RWPE2 (cell line): ENCODE measurements around the gene SLC9B2.

Experiments used
- ATAC-seq: fragments of 200-7000 bp; cut with Tn5 transposase; 3 replicates; pipeline ENCODE4 v1.9.1; 2021; ENCODE audit warnings: low read depth
- DNase-seq: peaks from one replicate; pipeline ENCODE4 v3.0.0-alpha.2; 2020; ENCODE audit warnings: low spot score
- H3K27ac ChIP-seq: fragments of 450-650 bp; 2 replicates; pipeline ENCODE4 v1.5.1; 2017; ENCODE audit warnings: mild to moderate bottlenecking; ENCODE audit not compliant: poor library complexity, severe bottlenecking
- H3K27me3 ChIP-seq: fragments of 250-450 bp; sonication (Bioruptor Pico); 2 replicates; pipeline ENCODE4 v1.5.1; 2021; ENCODE audit warnings: mild to moderate bottlenecking, moderate library complexity; ENCODE audit not compliant: insufficient read depth, poor library complexity, severe bottlenecking
- H3K36me3 ChIP-seq: fragments of 250-450 bp; sonication (Bioruptor Pico); 2 replicates; pipeline ENCODE4 v1.5.1; 2020; ENCODE audit warnings: low read depth, mild to moderate bottlenecking, moderate library complexity
- H3K4me1 ChIP-seq: fragments of 250-450 bp; sonication (Bioruptor Pico); 2 replicates; pipeline ENCODE4 v1.5.1; 2021; ENCODE audit warnings: mild to moderate bottlenecking, moderate library complexity; ENCODE audit not compliant: insufficient read depth, poor library complexity, severe bottlenecking
- H3K4me3 ChIP-seq: fragments of 250-450 bp; sonication (Bioruptor Pico); 2 replicates; pipeline ENCODE4 v1.5.1; 2021; ENCODE audit warnings: mild to moderate bottlenecking, moderate library complexity; ENCODE audit not compliant: severe bottlenecking
- H3K9me3 ChIP-seq: fragments of 250-450 bp; sonication (Bioruptor Pico); 2 replicates; pipeline ENCODE4 v1.5.1; 2021; ENCODE audit warnings: mild to moderate bottlenecking, moderate library complexity; ENCODE audit not compliant: severe bottlenecking
- TF ChIP-seq, protein P1 (sequence below): fragments of 450-650 bp; IDR thresholded peaks from one replicate; pipeline ENCODE4 v1.5.1; 2017; ENCODE audit warnings: mild to moderate bottlenecking, moderate library complexity; ENCODE audit not compliant: poor library complexity, severe bottlenecking

SLC9B2 gene

GRCh38 chr4:103054030-103054429 lies 22.5 kb downstream of the SLC9B2 start:
- Histone ChIP-seq H3K4me1 (no peaks in the 10 kb centered on the region), H3K27ac (no peak overlapping the region), H3K9me3 (no peaks in the 10 kb centered on the region), H3K4me3 (no peak overlapping the region), H3K27me3 (no peaks in the 10 kb centered on the region), H3K36me3 (peaks cover 3% of the 10 kb centered on the region; the same call in 1 of the 2 replicates)
- TF ChIP-seq, protein P1, sequence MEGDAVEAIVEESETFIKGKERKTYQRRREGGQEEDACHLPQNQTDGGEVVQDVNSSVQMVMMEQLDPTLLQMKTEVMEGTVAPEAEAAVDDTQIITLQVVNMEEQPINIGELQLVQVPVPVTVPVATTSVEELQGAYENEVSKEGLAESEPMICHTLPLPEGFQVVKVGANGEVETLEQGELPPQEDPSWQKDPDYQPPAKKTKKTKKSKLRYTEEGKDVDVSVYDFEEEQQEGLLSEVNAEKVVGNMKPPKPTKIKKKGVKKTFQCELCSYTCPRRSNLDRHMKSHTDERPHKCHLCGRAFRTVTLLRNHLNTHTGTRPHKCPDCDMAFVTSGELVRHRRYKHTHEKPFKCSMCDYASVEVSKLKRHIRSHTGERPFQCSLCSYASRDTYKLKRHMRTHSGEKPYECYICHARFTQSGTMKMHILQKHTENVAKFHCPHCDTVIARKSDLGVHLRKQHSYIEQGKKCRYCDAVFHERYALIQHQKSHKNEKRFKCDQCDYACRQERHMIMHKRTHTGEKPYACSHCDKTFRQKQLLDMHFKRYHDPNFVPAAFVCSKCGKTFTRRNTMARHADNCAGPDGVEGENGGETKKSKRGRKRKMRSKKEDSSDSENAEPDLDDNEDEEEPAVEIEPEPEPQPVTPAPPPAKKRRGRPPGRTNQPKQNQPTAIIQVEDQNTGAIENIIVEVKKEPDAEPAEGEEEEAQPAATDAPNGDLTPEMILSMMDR, result no peak
- DNase-seq (no peak), ATAC-seq (no peak)

DNA sequence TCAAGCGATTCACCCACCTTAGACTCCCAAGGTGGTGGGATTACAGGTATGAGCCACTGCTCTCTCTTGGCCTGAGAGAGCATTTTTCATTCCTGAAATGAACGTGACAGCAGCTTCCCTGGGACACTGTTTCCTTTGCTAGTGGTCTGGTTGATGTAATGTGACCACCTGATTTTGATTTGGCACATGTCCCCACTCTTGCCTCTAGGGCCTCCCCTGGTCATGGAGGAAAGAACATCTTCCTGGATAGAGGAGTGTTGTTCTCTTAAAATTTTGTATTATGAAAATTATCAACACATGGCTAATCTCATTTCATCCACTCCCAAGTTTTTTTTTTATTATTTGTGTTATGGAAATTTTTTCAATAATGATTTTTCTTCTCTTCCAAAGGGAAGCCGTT lies 23.8 kb downstream of the SLC9B2 start:
- H3K27me3 ChIP-seq, result no peaks in the 10 kb centered on the region
- no peak for ATAC-seq
- H3K36me3 ChIP-seq, result peaks cover 8% of the 10 kb centered on the region; the same call in 1 of the 2 replicates
- no peak overlapping the region for H3K27ac ChIP-seq
- no peaks in the 10 kb centered on the region for H3K4me1 ChIP-seq
- no peaks in the 10 kb centered on the region for H3K9me3 ChIP-seq
- TF ChIP-seq, protein P1, result no peak
- DNase-seq, result no peak
- H3K4me3 ChIP-seq, result no peak overlapping the region

- TF ChIP-seq, protein P1, result no peak
- DNase-seq (no peak), ATAC-seq (no peak)
- Histone ChIP-seq H3K4me1 (no peaks in the 10 kb centered on the region), H3K36me3 (peaks cover 10% of the 10 kb centered on the region; the same call in 1 of the 2 replicates), H3K9me3 (no peaks in the 10 kb centered on the region), H3K27ac (no peak overlapping the region), H3K4me3 (no peak overlapping the region), H3K27me3 (no peaks in the 10 kb centered on the region)
Measured at GRCh38 chr4:103052145-103052544, 24.4 kb downstream of the SLC9B2 start.

GRCh38 chr4:103050736-103051436 lies 25.7 kb downstream of the SLC9B2 start:
- Histone ChIP-seq H3K36me3 (peaks cover 15% of the 10 kb centered on the region), H3K9me3 (no peaks in the 10 kb centered on the region), H3K27me3 (no peaks in the 10 kb centered on the region), H3K4me3 (no peak overlapping the region), H3K27ac (no peak overlapping the region), H3K4me1 (no peaks in the 10 kb centered on the region)
- ATAC-seq, result no peak
- TF ChIP-seq, protein P1, result no peak
- DNase-seq, result no peak
